SH-SY5Y (cell line): ENCODE measurements around the gene ETV5.

Source experiments
- GATA2 ChIP-seq: IDR thresholded peaks from 2 replicates; pipeline ENCODE4 v1.6.1; 2011; ENCODE audit warnings: mild to moderate bottlenecking, low read depth, low read length
- GATA3 ChIP-seq: IDR thresholded peaks from 2 replicates; pipeline ENCODE4 v1.6.1; 2011; ENCODE audit warnings: low read depth, mild to moderate bottlenecking, low read length, moderate library complexity

- TF ChIP-seq GATA2 = peak; percentile 42
- 0 out of 2 replicates have a peak, but pooled peaks have one; percentile 17 for TF ChIP-seq GATA3
These were observed 10.1 kb downstream of the ETV5 start for GRCh38 chr3:186098740-186099139.
